DMS 273 (cell line): ENCODE measurements around the gene TIMELESS.
"Not testable (repeated sequence)": the region's sequence is repeated elsewhere in the genome, so short reads cannot be mapped to it uniquely, and the experiment has no call there.

Experiments
- DNase-seq: peaks from one replicate; lab custom pipeline; 2025; ENCODE audit not compliant: unreplicated experiment; lab: John Stamatoyannopoulos, UW

Gene TIMELESS, protein sequence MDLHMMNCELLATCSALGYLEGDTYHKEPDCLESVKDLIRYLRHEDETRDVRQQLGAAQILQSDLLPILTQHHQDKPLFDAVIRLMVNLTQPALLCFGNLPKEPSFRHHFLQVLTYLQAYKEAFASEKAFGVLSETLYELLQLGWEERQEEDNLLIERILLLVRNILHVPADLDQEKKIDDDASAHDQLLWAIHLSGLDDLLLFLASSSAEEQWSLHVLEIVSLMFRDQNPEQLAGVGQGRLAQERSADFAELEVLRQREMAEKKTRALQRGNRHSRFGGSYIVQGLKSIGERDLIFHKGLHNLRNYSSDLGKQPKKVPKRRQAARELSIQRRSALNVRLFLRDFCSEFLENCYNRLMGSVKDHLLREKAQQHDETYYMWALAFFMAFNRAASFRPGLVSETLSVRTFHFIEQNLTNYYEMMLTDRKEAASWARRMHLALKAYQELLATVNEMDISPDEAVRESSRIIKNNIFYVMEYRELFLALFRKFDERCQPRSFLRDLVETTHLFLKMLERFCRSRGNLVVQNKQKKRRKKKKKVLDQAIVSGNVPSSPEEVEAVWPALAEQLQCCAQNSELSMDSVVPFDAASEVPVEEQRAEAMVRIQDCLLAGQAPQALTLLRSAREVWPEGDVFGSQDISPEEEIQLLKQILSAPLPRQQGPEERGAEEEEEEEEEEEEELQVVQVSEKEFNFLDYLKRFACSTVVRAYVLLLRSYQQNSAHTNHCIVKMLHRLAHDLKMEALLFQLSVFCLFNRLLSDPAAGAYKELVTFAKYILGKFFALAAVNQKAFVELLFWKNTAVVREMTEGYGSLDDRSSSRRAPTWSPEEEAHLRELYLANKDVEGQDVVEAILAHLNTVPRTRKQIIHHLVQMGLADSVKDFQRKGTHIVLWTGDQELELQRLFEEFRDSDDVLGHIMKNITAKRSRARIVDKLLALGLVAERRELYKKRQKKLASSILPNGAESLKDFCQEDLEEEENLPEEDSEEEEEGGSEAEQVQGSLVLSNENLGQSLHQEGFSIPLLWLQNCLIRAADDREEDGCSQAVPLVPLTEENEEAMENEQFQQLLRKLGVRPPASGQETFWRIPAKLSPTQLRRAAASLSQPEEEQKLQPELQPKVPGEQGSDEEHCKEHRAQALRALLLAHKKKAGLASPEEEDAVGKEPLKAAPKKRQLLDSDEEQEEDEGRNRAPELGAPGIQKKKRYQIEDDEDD

DNA sequence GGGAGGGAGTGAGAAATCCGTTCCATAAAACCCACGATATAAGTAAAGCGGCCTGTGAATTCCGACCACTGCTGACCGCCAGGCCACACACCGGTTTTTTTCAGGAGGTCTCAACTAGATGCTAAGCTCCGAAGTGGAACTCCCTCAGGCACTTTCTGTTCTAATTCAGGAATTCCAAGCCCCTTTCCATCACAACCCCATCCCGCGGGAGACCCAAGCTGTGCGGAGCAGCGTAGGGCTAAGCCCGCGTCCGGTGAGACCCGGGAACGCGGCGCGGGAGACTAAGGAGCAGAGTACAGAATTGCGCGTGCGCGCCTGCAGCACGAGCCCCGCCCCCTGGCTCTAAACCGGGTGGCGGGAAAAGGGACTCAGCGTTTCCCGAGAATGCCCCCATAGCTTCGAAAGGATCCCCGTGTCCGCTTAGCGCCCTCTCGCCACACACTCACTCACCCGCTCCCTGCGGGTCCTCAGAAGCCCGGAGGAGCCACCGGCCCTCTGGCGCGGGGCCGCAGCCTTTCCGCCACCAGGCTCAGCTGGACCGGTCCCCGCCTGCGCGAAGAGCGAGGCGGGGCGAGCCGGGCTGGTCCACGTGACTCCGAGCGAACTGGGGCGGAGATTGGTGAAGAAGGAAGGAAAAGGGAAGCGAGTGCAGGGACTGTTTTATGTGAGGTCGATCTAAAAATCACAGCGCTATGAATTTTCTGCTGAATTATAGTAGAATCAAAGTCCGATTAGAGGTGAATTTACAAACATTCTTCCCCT is at the start of gene TIMELESS:
Gene TIMELESS, minus strand, starts transcription at position 567 of the 762 bp plus-strand sequence. CDS start 15,256 bp downstream, outside the sequence.
- peak; percentile 95 for DNase-seq

DNA sequence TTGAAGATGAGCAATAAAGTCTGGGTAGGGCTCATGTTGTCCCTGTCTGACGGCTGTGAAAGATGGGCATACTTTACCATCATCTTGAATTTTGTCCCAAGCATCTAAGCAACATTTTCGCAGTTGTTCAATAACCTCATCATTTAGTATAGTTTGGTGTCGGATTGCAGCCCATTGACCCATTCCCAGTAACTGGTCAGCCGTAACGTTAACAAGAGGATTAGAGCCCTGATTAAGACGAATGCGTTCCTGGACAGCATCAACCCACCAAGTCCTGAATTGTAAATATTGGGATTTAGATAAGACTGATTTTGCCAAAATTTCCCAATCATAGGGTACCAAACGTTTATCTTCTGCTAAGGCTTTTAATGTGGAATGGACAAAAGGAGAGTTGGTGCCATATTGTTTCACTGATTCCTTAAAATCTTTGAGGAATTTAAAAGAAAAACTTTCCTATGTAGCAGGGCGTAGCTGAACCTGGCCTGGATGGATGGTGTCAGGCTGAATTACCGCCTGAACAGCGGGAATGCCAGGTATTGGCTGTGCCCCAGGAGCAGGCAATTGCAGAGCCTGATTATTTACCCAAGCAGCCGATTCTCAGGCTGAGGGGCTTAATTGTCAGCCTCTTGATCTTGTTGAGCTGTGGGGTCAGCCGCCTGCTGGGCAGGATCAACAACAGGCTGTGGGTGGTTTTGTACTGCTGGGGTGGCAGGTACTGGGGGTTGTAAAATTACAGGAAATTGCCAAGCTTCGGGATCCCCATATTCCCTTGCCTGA is 49.1 kb upstream of the TIMELESS start:
- DNase-seq = not testable (repeated sequence)

DNA sequence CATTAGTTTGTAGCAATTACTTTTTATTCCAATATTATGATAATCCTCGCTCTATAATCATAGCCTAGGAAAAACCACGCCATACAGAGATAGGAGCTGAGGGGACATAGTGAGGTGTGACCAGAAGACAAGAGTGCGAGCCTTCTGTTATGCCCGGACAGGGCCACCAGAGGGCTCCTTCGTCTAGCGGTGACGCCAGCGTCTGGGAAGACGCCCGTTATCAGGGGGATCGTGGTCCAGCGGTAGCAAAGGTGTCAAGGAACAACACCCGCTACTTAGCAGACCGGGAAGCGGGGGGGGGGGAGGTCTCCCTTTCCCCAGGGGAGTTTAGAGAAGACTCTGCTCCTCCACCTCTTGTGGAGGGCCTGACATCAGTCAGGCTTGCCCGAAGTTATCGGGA is 47.5 kb upstream of the TIMELESS start:
- DNase-seq = peak; percentile 22

DNA sequence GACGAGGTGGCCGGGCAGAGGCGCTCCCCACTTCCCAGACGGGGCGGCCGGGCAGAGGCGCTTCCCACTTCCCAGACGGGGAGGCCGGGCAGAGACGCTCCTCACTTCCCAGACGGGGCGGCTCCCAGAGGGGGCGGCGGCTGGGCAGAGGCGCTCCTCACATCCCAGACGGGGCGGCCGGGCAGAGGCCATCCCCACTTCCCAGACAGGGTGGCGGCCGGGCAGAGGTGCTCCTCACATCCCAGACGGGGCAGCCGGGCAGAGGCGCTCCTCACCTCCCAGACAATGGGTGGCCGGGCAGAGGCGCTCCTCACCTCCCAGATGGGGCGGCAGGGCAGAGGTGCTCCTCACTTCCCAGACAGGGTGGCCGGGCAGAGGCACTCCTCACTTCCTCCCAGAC is 45.3 kb upstream of the TIMELESS start:
- DNase-seq = not testable (repeated sequence)

DNA sequence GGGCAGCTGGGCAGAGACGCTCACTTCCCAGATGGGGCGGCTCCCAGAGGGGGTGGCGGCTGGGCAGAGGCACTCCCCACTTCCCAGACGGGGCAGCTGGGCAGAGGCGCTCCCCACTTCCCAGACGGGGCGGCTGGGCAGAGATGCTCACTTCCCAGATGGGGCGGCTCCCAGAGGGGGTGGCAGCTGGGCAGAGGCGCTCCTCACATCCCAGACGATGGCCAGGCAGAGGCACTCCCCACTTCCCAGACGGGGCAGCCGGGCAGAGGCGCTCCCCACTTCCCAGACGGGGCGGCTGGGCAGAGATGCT is 44.8 kb upstream of the TIMELESS start:
- DNase-seq = not testable (repeated sequence)

DNA sequence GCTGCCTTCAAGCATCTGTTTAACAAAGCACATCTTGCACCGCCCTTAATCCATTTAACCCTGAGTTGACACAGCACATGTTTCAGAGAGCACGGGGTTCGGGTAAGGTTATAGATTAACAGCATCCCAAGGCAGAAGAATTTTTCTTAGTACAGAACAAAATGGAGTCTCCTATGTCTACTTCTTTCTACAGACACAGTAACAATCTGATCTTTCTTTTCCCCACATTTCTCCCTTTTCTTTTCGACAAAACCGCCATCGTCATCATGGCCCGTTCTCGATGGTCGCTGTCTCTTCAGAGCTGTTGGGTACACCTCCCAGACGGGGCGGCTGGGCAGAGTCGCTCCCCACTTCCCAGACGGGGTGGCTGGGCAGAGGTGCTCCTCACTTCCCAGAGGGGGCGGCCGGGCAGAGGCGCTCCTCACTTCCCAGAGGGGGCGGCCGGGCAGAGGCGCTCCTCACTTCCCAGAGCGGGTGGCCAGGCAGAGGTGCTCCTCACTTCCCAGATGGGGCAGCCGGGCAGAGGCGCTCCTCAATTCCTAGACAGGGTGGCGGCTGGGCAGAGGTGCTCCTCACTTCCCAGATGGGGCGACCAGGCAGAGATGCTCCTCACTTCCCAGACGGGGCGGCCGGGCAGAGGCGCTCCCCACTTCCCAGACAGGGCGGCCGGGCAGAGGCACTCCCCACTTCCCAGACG is 44.3 kb upstream of the TIMELESS start:
- not testable (repeated sequence) for DNase-seq

DNA sequence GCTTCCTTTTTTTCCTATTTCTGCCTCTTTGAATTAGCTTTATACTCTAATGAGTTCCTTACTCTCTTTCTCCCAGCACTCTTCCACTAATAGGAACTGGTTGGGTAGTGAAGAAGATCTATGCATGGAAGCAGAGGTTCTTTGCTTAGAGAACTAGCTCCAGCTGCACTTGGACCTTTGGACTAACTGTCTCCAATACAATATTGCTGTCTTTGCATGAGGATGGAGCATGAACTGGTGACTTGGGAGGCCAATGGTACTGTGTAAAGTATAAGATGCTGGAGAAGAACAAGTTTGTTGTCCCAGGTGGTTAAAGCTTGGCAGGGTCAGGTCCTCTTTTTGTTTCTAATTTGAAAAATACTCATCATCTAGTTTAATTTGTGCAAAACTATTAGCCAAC is 41.1 kb upstream of the TIMELESS start:
- DNase-seq = no peak

DNA sequence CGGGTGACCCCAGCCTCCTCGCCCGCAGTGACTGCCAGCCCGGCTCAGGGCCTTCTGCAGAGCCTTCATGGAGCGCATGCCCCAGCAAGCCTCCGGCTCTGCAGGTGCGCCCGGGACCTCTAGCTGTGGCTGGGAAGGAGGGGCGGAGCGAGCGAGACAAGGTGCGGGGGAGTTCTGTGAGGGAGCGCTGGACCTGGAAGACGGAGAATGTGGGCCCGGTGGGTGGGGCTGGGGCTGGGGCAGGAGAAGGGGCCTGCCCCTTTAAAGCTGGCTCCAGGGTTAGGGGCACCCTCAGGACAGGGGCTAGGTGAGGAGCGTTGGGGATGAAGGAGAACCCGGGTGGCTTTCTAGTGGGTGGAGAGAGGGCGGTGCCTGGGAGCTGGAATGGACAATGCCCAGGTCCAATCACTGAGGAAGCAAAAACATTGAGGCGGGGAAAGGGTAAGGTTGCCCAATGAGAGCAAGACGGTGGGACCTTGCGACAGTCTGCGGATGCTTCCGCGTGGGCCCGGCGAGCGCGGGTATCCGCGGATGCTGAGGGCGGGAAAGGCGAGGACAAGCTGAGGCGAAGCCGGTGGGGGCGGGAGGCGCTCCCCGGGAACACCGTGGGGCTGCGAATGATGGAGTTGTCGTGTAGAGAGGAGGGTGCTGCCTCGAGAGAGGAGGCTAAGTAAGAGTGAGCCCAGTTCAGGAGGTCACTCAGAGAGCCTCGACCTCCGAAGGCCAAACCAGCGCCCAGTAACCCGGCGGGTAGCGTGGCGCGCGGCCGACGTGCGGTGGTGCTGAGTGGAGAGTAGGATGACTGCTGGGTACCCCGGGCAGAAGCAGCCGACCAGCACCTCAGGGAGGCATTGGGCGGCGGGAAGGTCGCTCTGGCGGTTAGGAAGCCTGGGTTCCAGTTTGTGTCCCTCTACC is 39.1 kb upstream of the TIMELESS start, which contains the start of gene GLS2:
Gene GLS2, minus strand, starts transcription at position 121 of the 915 bp plus-strand sequence. Its CDS starts 43 bp downstream, at position 78.
- DNase-seq = peak; percentile 68

DNA sequence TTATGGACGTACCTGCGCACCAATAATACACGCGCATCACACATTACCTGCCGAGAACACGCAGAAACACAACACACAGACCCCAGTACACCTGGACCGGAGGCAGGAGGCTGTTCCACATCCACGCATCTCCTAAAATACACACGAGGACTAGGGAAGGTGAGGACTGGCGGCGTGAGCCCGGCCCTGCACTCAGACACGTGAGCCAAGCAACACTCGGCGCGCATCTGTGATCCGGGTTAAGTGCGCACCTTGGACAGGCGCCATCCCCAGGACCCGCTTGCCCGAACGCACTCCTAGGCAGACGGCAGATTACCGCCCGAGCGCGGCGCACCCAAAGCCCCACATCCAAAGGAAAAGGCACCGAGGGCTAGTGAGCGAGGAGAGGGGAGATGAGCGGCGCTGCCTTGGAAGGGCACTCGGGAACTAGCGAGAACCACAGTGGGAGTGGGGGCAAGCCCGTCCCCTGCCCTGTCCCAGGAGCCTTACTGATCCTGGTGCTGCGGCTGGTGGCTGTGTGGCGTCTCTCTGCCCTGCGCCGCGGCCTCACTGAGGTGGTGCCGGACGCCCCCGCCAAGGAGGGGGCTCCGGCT is 38.3 kb upstream of the TIMELESS start:
- peak; percentile 70 for DNase-seq

DNA sequence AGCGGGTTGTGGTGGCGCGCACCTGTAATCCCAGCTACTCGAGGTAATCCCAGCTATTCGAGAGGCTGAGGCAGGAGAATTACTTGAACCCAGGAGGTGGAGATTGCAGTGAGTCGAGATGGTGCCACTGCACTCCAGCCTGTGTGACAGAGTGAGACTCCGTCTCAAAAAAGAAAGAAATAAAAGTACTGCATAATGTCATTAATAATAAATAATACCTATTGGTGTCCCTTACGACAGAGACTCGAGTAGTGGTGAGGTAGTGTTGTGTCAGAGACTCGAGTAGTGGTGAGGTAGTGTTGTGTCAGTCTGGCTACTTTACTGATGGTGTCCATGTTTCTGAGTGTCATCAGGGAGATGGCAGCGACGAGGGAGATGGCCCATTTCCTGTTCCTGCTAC is 37.5 kb upstream of the TIMELESS start:
- DNase-seq = no peak

DNA sequence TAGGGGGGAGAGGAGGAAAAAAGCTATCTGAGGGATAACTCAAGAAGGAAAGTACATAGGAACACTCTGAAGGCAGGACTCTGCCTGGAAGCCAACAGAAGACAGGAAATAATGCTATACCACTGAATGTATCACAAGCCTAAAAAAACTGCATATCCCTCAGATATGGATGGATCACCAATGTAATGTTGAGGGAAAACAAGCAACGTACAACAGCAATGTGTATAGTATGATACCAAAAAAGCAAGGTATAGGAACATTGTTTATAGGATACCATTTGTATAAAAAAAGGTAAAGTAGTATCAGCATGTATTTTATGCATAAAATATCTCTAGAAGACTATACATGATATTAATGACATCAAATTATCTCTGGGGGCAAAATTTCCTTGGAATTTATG is 35.3 kb upstream of the TIMELESS start:
- no peak for DNase-seq

DNA sequence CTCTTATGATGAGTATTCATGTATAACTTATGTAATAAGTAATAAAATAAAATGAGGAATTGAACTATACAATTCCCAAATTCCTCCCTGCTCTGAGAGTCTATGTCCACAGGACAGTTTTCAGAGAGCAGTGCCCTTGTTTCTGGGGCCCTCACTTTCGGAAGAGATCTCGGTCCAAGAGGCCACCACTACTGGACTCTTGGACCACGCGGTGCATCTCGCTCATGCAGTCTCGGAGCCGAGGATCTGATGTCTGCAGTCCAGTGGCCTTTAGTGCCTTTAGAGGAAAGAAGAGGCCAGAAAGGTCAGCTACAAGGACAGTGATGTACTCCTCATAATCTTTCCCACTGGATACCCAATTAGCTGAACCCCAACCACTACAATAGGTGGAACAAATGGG is 30.4 kb upstream of the TIMELESS start:
- DNase-seq = no peak

DNA sequence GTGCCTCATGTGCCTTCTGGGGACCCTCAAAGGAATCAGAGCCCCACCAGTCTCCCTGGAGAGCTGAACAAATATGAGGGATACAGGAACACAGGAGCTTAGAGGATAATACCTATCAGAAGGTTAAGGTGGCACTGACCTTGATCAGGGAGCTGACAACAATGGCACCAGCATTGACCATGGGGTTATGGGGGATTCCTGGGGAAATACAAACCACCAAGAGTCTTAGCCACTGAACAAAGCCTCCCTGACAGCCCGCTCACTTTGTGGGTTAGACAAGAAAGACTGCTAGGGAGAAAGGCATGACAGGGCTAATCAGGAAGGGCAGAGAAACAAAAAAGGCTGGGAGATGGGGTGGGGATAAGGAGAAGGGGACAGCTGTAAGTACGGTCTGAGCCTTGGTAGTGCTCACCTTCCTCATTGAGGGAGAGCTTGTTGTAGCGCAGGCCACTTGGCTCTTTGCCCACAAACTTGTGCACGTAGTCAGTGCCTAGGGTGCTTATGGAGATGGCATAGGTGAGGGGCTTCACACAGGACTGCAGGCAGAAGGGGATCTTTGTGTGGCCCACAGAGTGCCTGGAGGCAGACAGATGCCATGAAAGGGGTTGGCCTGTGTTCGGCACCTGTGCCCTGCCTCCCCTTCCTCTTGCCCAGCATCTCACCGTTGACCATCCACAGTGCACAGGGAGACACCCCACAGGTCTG is 28.4 kb upstream of the TIMELESS start:
- no peak for DNase-seq

DNA sequence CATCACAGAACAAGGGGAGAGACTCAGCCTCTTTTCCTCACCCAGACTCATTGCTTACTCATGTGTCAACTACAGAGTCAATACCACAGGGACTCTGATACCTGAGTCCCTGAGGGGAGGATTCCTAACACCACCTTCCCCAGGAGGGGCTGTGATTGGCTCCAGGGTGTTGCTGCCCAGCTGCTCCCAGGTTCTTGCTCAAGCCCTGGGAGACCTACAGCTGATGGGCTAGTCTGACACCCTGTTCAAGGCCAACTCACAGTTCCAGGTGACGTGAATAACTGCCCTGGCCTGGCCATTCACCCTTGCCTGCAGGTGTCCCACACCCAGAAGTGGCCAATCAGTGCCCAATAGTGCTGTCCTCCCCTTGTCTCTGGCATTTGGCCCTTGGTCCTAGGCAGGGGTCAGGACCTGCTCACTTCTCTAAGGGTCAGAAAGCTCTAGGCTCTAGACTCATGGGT is 27.8 kb upstream of the TIMELESS start:
- DNase-seq = no peak

DNA sequence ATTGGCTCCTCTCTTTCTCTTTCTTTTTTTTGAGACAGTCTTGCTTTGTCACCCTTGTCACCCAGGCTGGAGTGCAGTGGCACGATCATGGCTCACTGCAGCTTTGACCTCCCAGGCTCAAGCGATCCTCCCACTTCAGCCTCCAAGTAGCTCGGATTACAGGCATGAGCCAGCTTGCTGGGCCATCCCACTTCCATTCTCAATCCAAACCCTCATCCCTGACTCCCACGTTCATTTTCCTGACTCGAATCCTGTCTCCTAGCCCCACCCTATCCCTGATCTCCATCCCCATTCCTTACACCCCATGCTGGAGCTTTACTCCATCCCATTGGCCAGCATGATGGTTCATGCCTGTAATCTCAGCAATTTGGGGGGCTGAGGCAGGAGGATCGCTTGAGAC is 26.9 kb upstream of the TIMELESS start:
- DNase-seq = no peak

DNA sequence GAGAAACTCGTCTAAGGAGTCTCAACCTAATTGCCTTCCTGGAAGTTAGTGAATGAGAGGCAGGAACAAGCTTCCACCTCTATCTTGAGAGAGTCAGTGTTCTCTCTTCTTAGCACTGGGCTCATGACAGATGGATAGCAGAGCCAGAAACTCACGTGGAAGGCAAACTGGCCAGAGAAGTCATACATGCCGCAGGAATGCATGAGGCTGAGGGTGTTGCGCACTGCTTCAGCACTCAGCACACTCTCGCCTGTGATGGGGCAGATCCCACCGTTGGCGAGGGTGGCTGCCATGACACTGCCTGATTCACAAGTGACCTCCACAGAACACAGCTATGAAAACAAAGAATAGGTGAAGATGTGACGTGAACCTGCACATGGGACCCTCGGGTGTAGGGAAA is 25.2 kb upstream of the TIMELESS start:
- no peak for DNase-seq
